Smooth muscle cell (in vitro differentiated cells): ENCODE measurements around the gene TAF15. TPM values are rescaled to one million over a fixed set of nuclear protein-coding genes. Genes with fewer than 3 reads are reported as not detected.
A peak's percentile ranks its signal among the peaks of the same experiment; 100 is the strongest.

ENCODE experiments used
- DNase-seq: peaks from one replicate; lab custom pipeline; 2025; ENCODE audit not compliant: unreplicated experiment; lab: John Stamatoyannopoulos, UW
- H2AFZ ChIP-seq: fragments of 200-600 bp; sonication (generic); 2 replicates; pipeline ENCODE4 v1.6.0; 2016; ENCODE audit warnings: antibody characterized with exemption, low read depth, mild to moderate bottlenecking
- H3F3A ChIP-seq: fragments of 200-600 bp; sonication (generic); 2 replicates; pipeline ENCODE4 v1.6.0; 2017; ENCODE audit warnings: antibody characterized with exemption, low read depth
- H3K27ac ChIP-seq: fragments of 200-600 bp; sonication (generic); 2 replicates; pipeline ENCODE4 v1.5.1; 2016; ENCODE audit warnings: low read depth, mild to moderate bottlenecking
- H3K27me3 ChIP-seq: fragments of 200-600 bp; sonication (generic); 2 replicates; pipeline ENCODE4 v1.6.1; 2016; ENCODE audit warnings: low read depth, mild to moderate bottlenecking
- H3K36me3 ChIP-seq: fragments of 200-600 bp; sonication (generic); 2 replicates; pipeline ENCODE4 v1.5.1; 2016; ENCODE audit warnings: low read depth
- H3K4me1 ChIP-seq: fragments of 200-600 bp; sonication (generic); 2 replicates; pipeline ENCODE4 v1.5.1; 2016; ENCODE audit warnings: low read depth
- H3K4me2 ChIP-seq: fragments of 200-600 bp; sonication (generic); 2 replicates; pipeline ENCODE4 v1.6.0; 2016; ENCODE audit warnings: mild to moderate bottlenecking
- H3K4me3 ChIP-seq: fragments of 200-600 bp; sonication (generic); 2 replicates; pipeline ENCODE4 v1.5.1; 2016; ENCODE audit warnings: mild to moderate bottlenecking
- H3K79me2 ChIP-seq: fragments of 200-600 bp; sonication (generic); 2 replicates; pipeline ENCODE4 v1.6.0; 2016; ENCODE audit warnings: low read depth, mild to moderate bottlenecking
- H3K9ac ChIP-seq: fragments of 200-600 bp; sonication (generic); 2 replicates; pipeline ENCODE4 v1.6.0; 2016; ENCODE audit warnings: low read depth
- H3K9me3 ChIP-seq: fragments of 200-600 bp; sonication (generic); replicated peaks from 2 replicates; pipeline ENCODE4 v1.5.1; 2016; ENCODE audit warnings: low read depth
- H4K20me1 ChIP-seq: fragments of 200-600 bp; sonication (generic); 2 replicates; pipeline ENCODE4 v1.6.0; 2016; ENCODE audit warnings: low read depth
- WGBS: methylation state at CpG from one replicate; pipeline ENCODE4 v1.1.7; 2016; ENCODE audit warnings: low lambda C conversion rate; 5-methylcytosine and 5-hydroxymethylcytosine counted together
- polyA plus RNA-seq: library from polyadenylated mRNA; unstranded; fragments of >200 nt; fragmentation: Nextera tagmentation; extraction: Ambion mirVana; gene quantifications from 2 replicates; pipeline ENCODE4 v1.2.1, GENCODE V29; 2016
- total RNA-seq: library from RNA; depleted of rRNA; stranded (reverse); fragments of >200 nt; gene quantifications from 2 replicates; pipeline ENCODE4 v1.2.3, GENCODE V29; 2014
- TF ChIP-seq, protein P1 (sequence below): fragments of 200-600 bp; sonication (generic); IDR thresholded peaks from 2 replicates; pipeline ENCODE4 v1.5.1; 2017; ENCODE audit warnings: borderline replicate concordance, mild to moderate bottlenecking, antibody characterized with exemption; ENCODE audit not compliant: insufficient read depth, poor library complexity, severe bottlenecking

TAF15 gene
- total and polyA plus RNA-seq, 2 experiments from 2014 or later, result 4.2 to 33.3 TPM

DNA sequence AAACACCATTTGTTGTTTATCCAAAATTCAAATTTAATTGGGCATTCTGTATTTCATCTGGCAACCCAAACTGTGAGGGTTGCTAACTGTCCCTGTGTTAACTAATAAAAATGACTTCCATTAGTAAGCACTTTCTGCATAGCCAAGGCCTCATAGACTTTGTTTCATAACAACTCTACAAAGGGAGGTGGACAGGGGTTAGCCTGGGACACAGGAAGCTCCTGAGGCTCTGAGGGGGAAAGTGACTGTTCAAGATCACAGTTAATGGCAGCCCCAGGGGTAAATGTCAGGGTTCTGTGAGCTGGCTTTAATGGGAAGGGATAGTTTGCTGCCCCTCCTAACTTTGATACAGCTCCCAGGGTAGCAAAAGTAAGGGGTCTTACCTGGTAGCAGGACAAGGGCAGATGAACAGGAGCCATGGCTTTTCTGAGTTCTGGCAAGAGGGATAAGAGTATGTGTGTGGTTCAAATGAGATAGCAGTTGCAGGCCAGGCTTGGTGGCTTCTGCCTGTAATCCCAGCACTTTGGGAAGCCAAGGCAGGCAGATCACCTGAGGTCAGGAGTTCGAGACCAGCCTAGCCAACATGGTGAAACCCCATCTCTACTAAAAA, 57.2 kb downstream of the TAF15 start:
- no peaks in the 10 kb centered on the region for H3K36me3 ChIP-seq
- no peaks in the 10 kb centered on the region for H3K79me2 ChIP-seq
- no peak for DNase-seq
- TF ChIP-seq, protein P1, sequence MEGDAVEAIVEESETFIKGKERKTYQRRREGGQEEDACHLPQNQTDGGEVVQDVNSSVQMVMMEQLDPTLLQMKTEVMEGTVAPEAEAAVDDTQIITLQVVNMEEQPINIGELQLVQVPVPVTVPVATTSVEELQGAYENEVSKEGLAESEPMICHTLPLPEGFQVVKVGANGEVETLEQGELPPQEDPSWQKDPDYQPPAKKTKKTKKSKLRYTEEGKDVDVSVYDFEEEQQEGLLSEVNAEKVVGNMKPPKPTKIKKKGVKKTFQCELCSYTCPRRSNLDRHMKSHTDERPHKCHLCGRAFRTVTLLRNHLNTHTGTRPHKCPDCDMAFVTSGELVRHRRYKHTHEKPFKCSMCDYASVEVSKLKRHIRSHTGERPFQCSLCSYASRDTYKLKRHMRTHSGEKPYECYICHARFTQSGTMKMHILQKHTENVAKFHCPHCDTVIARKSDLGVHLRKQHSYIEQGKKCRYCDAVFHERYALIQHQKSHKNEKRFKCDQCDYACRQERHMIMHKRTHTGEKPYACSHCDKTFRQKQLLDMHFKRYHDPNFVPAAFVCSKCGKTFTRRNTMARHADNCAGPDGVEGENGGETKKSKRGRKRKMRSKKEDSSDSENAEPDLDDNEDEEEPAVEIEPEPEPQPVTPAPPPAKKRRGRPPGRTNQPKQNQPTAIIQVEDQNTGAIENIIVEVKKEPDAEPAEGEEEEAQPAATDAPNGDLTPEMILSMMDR, result no peak
- H3K4me2 ChIP-seq, result peak overlapping the region; percentile 17
- WGBS, result 91% methylated on average over 1 of the region's 1 CpG
- no peaks in the 10 kb centered on the region for H3K4me1 ChIP-seq
- H3K4me3 ChIP-seq, result no peak overlapping the region
- no peaks in the 10 kb centered on the region for H3F3A ChIP-seq
- H3K27ac ChIP-seq, result no peak overlapping the region
- H3K9ac ChIP-seq, result no peak overlapping the region
- H3K27me3 ChIP-seq, result no peaks in the 10 kb centered on the region
- no peaks in the 10 kb centered on the region for H3K9me3 ChIP-seq
- H4K20me1 ChIP-seq, result no peaks in the 10 kb centered on the region
- no peak overlapping the region for H2AFZ ChIP-seq

DNA sequence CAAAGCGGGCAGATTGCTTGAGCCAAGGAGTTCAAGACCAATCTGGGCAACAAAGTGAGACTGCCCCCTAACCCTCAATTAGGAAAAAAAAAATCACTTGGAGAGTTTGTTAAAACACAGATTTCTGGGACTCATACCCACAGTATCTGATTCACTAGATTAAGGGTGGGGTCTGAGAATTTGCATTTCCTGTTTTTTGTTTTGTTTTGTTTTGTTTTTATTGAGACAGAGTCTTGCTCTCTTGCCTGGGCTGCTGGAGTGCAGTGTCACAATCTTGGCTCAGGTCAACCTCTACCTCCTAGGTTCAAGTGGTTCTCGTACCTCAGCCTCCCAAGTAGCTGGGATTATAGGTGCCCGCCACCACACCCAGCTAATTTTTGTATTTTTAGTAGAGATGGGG, 58.3 kb downstream of the TAF15 start:
- Histone ChIP-seq H3K36me3 (no peaks in the 10 kb centered on the region), H3F3A (no peaks in the 10 kb centered on the region), H3K4me2 (no peak overlapping the region), H3K4me1 (no peaks in the 10 kb centered on the region), H3K4me3 (no peak overlapping the region), H3K9me3 (no peaks in the 10 kb centered on the region), H3K27ac (no peak overlapping the region), H4K20me1 (no peaks in the 10 kb centered on the region), H3K9ac (no peak overlapping the region), H3K79me2 (no peaks in the 10 kb centered on the region), H2AFZ (no peak overlapping the region), H3K27me3 (no peaks in the 10 kb centered on the region)
- TF ChIP-seq, protein P1, result no peak
- no peak for DNase-seq
- WGBS, result 86% methylated on average over 3 of the region's 3 CpGs

DNA sequence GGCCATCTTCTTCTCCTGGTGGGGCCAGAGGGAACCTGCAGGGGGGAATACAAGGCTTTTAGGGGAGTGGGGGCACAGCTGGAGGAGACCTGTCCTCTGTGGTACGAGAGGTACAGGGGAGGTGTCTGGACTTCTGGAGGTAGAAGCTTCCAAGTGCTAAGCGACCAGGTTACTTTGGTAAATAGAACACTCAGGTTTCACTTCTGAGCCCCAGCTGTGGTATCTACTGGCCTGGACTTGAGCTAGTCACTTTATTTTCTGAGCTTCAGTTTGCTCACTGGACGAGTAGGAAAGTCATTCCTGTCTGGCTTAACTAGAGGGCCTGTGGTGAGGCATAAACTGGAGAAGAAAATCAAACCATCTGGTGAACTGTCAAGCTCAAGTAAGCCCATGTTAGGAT, 59.5 kb downstream of the TAF15 start, which contains the start of gene HEATR9:
Gene HEATR9, minus strand, starts transcription at position 155 of the 400 bp plus-strand sequence. Its CDS starts 149 bp downstream, at position 6.
- Histone ChIP-seq H3K4me1 (no peaks in the 10 kb centered on the region), H3F3A (no peaks in the 10 kb centered on the region), H3K9ac (no peak within 1 kb of the TSS), H3K4me3 (no peak within 1 kb of the TSS), H3K27me3 (no peaks in the 10 kb centered on the region), H2AFZ (no peak within 1 kb of the TSS), H3K27ac (no peak within 1 kb of the TSS), H4K20me1 (no peaks in the 10 kb centered on the region), H3K9me3 (no peaks in the 10 kb centered on the region), H3K79me2 (no peaks in the 10 kb centered on the region), H3K36me3 (no peaks in the 10 kb centered on the region), H3K4me2 (no peak within 1 kb of the TSS)
- TF ChIP-seq, protein P1, result no peak
- whole genome bisulfite sequencing, result 88% methylated on average over 3 of the region's 3 CpGs
- no peak for DNase-seq
